A673 (cell line): ENCODE results near the gene LSM3.

Experiments
- EZH2 ChIP-seq: fragments of 200-600 bp; sonication (generic); IDR thresholded peaks from 2 replicates; pipeline ENCODE4 v1.6.1; 2017; ENCODE audit warnings: borderline replicate concordance, low read depth, mild to moderate bottlenecking, mixed read lengths, antibody characterized with exemption, low read length; ENCODE audit not compliant: poor library complexity, severe bottlenecking
- TF ChIP-seq, protein P1 (sequence below): fragments of 300-800, 200-600 bp; sonication (generic); conservative IDR thresholded peaks from 2 replicates; pipeline ENCODE4 v1.5.1; 2017; ENCODE audit warnings: low read depth, mild to moderate bottlenecking, antibody characterized with exemption, low read length, moderate library complexity, mixed read lengths

DNA sequence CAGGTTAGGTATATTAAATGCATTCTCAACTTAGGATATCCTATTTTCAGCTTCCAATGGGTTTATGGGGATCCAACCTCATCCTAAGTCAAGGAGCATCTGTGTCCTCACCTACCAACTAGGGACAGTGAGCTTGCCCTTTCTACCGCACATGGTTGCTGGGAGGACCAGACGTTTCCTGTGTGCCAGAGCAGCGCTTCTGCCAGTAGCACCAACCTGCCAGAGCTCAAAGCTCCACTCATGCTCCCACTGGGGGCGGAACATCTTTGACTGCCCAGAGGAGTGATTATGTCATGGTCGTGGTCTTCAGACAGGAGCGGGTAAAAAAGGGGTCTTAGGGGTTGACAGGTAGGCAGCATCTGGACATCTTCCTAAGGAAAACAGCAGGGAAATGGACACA, 25.0 kb upstream of the LSM3 start:
- TF ChIP-seq, protein P1, sequence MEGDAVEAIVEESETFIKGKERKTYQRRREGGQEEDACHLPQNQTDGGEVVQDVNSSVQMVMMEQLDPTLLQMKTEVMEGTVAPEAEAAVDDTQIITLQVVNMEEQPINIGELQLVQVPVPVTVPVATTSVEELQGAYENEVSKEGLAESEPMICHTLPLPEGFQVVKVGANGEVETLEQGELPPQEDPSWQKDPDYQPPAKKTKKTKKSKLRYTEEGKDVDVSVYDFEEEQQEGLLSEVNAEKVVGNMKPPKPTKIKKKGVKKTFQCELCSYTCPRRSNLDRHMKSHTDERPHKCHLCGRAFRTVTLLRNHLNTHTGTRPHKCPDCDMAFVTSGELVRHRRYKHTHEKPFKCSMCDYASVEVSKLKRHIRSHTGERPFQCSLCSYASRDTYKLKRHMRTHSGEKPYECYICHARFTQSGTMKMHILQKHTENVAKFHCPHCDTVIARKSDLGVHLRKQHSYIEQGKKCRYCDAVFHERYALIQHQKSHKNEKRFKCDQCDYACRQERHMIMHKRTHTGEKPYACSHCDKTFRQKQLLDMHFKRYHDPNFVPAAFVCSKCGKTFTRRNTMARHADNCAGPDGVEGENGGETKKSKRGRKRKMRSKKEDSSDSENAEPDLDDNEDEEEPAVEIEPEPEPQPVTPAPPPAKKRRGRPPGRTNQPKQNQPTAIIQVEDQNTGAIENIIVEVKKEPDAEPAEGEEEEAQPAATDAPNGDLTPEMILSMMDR = no peak
- no peak for TF ChIP-seq EZH2
